Ammon's horn (tissue), 1 donor: ENCODE data around the gene RFESD.
"Not testable (repeated sequence)": the region's sequence is repeated elsewhere in the genome, so short reads cannot be mapped to it uniquely, and the experiment has no call there.

Source experiments
- DNase-seq: peaks from one replicate; pipeline ENCODE4 v3.0.0-alpha.2; 2016; ENCODE audit warnings: low spot score

RFESD gene

GRCh38 chr5:95628933-95629332 lies 17.6 kb upstream of the RFESD start:
- no peak for DNase-seq

DNA sequence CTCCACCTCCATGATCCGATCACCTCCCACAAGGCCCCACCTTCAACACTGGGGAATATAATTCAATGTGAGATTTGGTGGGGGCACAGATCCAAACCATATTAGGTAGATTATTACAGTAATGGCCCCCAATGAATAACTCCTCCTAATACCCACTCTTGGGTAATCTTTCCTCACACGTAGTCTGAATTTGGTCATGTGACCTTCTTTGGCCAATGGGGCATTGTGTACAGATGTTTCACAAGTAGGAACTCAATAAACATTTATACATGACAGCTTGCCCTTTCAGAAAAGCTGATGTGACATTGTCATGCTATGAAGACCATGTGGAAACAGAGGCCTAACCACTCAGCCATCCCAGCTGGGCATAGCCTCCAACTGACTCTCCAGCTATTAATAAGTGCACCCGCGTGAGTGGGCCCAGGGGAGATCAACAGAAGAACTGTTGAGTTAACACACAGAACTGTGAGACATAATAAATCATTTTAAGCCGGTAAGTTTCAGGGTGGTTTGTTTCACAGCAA lies 16.1 kb upstream of the RFESD start:
- DNase-seq = no peak

DNA sequence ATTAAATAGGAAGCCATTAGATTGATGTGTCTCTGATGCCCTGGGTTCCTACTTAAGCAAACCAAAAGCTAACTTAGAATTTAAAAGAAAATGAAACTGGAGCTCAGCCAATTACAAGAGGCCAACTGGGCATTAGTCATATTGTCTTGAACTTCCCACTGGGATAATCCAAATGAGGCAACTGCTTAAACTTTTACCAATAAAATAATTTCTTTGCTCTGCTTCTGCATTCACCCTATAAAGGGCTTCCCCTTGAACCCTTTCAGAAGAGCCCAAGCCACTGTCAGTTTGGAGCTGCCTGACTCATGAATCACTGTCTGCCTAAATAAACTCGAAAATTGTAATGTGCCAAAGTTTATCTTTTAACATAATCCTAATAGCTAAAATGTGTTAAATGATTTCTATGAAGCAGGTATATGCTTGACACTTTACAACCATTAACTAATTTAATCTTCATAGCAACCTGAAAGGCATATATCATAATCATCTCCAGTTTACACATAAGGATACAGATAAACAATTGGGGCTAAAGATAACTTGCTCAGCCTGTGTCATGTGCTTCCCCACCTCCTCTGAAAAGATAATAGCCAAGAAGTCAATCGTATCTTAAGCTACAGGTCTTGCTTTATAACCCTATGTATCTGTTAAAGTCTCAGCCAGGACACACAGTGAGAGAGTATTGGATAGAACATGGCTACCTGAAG lies 15.2 kb upstream of the RFESD start:
- DNase-seq = no peak

DNA sequence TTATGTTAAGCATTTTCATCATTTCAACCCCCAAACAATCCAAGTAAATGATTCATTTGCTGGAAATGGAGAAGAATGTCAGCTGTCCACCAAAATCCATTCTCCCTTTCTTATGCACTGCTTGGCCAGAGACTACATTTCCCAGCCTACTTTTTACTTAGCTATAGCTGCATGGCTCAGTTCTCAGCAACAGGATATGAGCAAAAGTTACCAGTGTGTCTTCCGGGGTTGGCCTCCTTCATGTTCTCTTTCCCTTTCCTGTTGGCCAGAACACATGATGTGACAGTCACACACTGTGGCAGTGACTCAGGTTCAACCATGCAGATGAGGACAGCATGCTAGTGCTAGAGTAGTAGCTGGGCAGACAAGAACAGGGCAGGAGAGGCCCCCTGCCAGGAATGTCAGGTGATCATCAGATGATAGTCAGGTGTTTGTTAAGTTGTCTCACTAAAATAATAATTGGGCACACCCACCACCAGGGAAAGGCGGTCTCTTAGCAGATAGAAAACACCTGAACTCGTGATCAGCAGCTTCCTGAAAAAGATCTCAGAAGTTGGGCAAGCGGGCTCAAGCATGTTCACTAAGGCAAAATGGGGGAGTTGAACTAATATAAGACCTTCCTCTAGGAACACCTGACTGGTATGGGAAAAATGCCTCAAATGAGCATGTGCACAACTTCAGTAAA lies 14.4 kb upstream of the RFESD start:
- DNase-seq = no peak

- DNase-seq = not testable (repeated sequence)
Observed at GRCh38 chr5:95632942-95633341, 13.6 kb upstream of the RFESD start.

GRCh38 chr5:95633671-95634070 lies 12.9 kb upstream of the RFESD start:
- DNase-seq = no peak

DNA sequence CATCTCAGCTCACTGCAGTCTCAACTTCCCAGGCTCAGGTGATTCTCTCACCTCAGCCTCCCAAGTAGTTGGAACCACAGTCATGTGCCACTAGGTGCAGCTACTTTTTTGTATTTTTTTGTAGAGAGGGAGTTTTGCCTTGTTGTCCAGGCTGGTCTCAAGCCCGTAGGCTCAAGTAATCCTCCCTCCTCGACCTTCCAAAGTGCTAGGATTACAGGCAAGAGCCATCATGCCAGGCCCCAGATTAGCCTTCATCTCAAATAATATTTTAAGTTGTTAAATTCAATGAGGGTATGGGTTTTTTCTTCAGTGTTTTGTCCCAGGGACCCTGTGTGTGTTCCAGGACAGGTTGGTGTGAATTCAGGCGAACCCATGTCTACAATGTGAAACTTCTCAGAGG lies 12.5 kb upstream of the RFESD start:
- DNase-seq = no peak

DNA sequence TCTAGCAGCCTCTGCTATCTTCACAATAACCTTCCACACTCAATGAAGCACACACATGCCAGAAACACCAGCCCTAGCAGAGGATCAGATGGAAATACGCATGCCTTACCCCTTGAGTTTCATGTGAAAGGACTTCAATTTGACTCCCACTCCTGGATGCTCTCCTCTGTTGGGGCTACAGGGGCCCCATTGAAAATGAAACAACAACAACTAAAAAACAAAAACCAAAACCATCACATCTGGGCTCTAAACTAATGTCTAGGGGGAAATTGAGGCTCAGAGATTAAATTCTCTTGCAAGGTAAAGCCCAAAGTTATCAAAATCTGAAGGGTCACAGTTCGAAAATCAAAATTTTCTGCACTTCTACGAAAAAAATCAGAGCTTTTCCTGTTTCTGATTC lies 7.9 kb upstream of the RFESD start:
- DNase-seq = no peak

DNA sequence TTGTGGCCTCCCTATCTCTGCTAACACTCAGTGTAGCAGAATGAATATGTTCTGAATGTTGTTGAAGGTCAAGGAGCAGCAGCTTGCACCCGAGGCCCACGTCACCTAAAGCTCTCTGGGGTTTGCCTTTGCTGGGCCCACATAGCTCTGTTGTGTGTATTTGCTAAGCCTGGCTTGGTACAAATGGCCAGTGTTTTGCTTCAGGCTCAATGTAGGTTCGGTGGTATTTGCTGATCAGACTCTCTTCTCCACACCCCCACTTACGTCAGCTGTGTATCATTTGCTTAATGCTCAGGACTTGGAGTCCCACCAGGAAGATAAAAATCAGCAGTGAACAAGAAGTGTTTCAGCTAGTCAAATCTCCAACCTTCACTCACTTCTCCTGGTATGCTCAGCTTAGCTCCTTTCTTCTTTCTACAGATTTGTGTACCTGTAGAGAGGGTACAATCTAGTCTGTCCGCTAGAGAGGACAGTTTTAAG lies 4.8 kb upstream of the RFESD start:
- DNase-seq = no peak

GRCh38 chr5:95643152-95643551 lies 3.4 kb upstream of the RFESD start:
- DNase-seq = no peak

DNA sequence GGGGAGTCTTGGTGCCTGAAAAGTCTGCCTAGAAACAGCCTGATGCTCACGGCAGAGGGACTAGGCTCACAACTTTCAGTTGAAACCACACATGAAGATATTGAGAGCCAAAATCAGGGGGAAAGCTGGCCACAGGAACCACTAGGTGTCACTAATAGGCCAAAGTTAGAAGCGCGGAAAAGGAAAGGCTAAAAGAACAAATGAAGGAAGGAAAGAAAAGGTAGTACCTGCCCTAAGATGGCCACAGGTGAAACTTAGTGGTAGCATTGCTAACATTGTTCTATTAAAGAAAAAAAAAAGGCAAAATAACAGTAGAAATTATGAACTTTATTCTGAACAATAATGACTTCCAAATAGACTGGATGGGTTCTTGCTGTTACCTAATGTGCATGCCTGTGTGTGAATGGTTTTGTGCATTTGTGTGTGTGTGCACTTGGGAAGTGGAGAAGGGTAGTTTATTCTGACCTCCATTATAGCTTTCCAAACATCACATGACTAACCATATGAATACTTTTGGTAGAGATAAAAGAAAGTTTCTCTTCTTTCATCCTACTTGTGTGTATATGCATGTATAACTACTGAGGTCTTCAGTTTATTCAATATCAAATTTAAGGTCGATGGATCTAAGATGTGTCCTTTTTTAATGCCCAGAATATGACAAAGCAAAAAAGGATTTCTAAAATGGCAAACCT lies 2.1 kb upstream of the RFESD start:
- peak; percentile 79 for DNase-seq

DNA sequence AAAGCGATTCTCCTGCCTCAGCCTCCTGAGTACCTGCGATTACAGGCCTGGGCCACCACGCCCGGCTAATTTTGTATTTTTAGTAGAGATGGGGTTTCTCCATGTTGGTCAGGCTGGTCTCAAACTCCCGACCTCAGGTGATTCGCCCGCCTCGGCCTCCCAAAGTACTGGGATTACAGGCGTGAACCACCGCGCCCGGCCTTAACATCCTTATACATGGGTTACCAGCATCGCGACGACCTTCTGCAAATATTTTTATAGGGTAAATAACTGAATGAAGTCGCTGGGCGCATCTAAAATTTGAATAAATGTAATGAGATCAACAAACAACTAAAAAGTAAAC lies 380 bp upstream of the RFESD start:
- not testable (repeated sequence) for DNase-seq

- no peak for DNase-seq
Observed at GRCh38 chr5:95647886-95648860, 1.6 kb downstream of the RFESD start.

DNA sequence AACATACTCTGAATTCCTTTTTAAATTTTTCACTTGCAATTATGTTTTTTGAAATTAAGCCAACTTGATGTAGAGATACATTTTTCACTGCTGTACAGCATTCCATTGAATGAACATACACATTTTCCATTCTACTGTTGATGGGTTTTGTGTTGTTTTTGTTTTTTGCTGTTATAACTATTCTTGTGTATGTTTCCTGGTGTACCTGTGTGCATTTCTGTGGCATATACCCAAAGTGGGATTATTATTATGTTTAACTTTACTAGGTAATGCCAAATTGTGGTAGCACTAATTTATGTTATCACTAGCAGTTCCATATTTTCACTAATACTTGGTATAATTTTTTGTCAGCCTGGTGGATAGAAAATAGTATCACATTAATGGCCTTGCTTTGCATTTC lies 2.7 kb downstream of the RFESD start:
- DNase-seq = no peak

DNA sequence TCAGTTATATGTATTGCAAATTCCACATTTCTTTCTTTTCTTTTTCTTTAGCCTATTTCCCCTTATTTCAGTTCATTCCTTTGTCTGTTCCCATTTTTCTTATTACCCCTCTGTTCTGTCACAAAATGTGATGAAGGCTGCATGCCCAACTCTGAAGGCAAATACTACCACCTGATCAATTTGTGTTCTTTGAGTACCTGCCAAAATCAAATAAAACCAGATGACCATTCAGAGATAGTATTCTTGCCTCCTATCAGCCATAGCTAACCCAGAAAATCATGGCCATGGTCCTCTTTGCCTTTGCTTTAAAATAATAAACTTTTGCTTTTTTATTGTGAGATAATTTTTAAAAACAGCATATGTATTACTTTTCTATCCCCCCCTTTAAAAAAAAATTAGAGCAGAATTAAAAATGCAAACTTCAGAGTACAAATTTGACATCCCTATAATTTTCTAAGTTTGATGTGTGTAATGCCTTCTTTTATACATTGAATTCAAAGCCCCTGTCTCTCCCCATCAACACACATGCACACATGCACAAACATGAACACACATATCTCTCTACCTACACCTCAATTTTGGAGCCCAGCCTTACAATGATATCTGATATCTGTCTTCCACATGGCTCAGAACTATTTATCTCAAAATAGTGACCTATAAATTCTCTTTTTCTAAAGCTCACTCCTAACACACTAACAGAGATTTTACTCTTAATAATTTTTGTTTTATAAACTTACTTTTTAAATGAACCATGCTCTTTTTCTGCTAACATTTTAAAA lies 3.5 kb downstream of the RFESD start:
- DNase-seq = no peak

- no peak for DNase-seq
Observed at GRCh38 chr5:95652849-95653248, 6.3 kb downstream of the RFESD start.

GRCh38 chr5:95654196-95654595 lies 7.6 kb downstream of the RFESD start:
- no peak for DNase-seq

GRCh38 chr5:95655575-95655974 lies 9.0 kb downstream of the RFESD start:
- DNase-seq = no peak

DNA sequence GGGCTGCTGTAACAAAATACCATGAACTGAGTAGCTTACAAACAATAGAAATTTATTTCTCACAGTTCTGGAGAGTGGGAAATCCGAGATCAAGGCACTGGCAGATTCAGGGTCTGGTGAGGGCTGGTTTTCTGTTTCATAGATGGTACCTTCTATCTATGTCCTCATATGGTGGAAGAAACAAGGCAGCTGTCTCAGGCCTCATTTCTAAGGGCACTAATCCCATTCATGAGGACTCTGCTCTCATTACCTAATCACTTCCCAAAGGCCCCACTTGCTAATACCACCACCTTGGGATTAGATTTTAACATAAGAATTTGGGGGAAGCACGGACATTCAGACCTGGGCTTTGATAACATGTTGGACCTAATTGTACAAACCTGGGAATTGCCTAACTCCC lies 13.5 kb downstream of the RFESD start:
- no peak for DNase-seq

DNA sequence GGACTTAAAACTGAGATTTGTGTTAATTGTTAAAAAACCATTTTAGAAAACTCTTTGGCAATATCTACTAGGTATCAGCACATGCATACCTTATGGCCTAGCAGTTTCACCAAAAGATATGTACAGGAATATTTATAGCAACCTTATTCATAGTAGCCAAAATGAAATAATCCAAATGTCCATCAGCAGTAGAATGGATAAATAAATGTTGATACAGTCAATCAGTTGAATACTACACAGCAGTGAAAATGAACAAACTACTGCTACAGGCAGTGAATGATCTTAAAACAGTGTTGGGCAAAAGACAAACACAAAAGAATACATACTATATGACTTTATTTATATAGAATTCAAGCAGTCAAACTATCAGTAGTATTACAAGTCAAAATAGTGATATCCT lies 16.4 kb downstream of the RFESD start:
- DNase-seq = no peak

- peak; percentile 56 for DNase-seq
Observed at GRCh38 chr5:95664204-95664786, 17.7 kb downstream of the RFESD start.
